GM18909 (cell line): ENCODE results near the gene ATP11A.
A peak's percentile ranks its signal among the peaks of the same experiment; 100 is the strongest.

Source experiments
- ATAC-seq: cut with Tn5 transposase; IDR thresholded peaks from one replicate; pipeline ENCODE4 v1.9.1; 2021; ENCODE audit warnings: mild to moderate bottlenecking; ENCODE audit not compliant: unreplicated experiment, poor library complexity

Gene ATP11A

DNA sequence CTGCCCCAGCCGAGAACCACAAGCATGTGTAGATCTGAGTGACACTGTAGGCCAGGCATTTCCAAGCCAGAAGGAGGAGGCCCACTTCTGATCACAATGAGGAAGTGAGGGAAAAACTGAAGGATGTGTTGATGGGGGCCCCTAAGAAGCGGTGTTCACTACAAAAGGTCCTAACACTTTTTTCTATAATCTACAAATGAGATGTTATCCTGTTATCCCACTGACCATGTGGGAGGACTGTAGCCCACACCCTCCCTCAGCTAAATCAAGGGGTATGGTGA lies 180.2 kb downstream of the ATP11A start:
- ATAC-seq = no peak

DNA sequence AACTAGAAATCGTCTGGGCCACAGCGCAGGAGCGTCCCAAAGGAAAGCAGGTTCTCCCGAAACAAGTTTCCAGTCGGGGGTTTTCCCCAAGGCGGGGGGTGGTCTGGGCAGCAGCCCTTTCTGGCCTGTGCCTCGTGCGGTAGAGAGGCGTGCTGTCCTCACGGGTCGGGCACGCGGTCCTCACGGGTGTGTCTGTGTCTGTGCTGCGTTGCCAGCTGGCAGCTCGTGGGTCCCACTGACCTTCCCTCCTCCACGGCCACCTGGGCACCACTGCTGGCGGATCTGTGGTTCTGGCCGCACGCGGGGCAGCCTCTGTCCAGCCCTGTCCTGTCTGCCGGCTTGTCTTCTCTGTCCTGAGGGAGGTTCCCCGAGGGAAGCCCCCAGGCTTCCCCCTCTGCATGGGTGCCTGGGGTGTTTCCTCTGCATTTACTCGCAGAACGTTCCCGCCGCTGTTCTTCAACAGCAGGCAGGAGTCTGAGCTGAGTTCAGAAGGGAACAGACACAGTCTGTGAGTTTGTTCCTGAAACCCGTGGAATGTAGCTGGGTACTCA lies 181.0 kb downstream of the ATP11A start:
- no peak for ATAC-seq

DNA sequence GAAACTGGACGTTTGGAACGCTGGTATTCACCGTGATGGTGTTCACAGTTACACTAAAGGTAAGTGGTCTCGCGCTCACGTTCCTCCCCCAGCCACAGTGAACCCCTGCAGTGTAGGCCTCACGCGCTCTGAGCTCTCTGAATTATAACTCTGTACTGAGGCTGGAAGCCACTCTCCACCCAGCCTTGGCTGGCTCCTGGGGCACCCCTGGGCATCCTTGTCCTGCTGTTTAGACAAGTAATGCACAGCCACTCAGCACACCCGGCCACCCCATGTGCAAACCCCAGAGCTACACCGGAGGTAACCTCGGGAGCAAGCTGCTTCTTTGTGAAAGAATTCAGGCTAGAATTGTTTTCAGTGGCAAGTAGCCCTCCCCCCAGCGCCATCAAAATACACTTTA lies 181.9 kb downstream of the ATP11A start:
- ATAC-seq = no peak

DNA sequence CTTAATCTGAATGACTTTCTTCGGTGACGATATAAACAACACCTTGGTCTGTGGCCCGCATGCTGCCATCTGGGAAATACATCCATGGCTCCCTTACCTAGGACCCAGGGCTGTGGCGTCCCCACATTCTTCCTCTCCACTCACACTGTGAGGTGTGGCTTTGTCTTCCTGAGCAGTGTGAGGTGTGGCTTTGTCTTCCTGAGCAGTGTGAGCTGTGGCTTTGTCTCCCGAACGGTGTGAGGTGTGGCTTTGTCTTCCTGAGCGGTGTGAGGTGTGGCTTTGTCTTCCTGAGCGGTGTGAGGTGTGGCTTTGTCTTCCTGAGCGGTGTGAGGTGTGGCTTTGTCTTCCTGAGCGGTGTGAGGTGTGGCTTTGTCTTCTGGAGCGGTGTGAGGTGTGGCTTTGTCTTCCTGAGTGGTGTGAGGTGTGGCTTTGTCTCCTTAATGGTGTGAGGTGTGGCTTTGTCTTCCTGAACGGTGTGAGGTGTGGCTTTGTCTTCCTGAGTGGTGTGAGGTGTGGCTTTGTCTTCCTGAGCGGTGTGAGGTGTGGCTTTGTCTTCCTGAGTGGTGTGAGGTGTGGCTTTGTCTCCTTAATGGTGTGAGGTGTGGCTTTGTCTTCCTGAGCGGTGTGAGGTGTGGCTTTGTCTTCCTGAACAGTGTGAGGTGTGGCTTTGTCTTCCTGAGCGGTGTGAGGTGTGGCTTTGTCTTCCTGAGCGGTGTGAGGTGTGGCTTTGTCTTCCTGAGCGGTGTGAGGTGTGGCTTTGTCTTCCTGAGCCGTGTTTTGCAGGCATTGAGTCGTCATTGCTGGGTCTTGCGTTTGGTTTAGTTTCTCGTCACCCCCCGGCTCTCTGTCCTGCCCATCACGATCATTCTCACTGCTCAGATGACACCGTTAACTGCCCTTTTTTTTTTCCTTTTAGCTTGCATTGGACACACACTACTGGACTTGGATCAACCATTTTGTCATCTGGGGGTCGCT lies 183.1 kb downstream of the ATP11A start:
- peak; percentile 36 for ATAC-seq

DNA sequence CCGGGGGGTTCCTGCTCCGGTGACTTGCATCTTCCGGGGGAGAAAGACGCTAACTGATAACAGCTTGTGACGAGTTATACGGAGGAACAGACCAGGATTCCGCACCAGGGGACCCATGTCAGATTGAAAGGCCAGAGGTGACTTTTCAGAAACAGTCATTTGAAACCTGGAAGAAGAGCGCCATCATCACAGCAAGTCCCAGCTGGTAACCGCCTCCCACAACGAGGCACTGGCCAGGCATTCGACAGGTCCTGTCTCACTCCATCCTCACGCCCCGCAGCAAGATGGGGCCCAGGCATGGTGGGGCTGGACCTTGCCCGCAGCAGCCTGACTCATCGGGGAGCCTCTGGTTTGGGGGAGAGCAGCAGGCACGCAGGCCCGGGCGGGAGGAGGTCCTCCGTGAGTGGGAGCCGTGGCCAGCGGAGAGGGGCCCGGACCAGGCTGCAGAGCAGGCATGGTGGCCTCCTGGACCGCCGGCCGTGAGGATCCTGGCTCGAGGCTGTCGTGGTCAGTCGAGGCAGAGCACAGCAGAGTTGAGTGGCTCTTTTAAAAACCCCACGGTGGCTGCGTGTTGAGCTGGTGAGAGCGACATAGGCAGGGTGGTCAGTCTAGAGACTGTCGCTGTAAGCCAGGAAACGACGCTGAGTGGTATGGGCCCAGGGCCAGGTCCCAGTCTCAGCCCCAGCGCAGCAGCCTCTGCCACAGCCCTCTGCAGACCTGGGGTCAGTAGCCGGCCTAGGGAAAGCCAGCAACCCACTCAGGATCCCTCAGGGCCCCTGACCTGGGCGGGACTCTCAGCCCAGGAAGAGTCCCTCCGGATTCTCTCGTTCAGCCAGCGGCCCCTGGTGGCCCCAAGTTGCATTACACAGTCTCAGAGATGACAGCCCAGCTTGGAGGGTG lies 184.3 kb downstream of the ATP11A start:
- ATAC-seq = peak; percentile 87

DNA sequence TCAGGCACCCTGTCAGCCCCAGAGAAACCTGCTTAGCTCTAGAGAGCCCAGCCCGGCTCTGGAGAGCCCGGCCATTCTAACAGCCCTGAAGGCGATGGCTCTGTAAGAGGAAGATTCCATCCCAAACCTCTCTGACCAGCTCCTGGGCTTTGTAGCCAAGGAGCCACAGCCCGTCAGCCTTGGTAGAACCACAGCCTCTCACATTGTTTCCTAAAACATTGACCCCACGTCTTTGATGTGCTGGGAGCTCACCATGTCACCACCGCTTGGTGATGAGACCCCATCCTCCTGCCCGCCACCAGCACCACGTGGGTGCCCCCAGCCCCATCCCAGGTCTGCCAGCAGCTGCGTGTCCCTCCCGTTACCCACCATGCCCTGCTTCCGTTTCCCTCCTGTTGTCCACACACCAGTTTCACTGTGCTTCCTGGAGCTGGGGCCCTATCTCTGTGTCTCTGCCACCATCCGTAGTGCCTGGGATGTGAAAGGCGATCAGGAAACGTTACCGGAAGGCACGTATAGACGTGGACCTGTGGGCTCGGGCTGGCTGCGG lies 185.0 kb downstream of the ATP11A start:
- ATAC-seq = no peak

DNA sequence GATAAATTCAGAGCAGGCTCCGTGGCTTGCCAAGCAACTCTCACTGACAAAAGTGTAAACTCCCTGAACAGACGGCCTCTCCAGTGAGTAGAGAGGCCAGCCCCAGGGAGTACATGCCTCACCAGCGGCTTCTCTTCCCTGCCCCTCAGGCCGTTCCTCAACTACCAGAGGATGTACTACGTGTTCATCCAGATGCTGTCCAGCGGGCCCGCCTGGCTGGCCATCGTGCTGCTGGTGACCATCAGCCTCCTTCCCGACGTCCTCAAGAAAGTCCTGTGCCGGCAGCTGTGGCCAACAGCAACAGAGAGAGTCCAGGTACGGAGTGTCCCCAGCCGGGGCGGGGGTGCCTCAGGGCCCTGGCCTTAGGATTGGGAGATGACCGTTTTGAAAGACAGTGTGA lies 185.8 kb downstream of the ATP11A start:
- ATAC-seq = no peak

DNA sequence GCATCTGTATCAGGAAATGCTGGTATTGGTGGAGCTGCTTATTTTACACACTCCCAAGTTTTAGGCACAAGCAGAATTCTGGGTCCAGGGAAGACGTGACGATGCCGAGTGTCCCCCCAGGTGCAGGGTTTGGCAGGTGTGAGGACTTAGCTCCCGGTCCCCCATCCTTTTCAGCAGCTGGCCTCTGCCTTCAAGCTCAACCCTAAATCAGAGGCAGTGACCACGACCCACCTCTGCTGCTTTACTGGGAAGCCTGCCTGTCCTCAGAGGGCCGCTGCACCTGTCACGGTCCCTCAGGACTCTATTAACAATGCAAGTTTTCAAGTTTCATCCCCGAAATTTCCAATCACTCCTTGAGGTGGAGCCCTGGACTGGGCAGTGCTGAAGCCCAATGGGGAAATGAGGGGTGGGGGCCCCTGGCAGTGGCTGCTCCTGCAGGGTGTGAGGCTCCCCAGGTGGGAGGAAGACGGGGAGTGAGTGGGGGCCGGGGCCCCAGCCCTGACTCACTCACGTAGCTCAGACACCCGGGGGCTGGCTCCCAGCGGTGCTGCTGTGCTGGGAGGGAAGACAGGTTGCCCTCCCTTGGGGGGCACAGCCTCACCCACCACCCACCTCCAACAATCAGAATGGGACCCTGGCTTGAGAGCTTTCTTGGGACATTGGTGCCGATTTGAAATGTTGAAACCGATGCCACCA lies 186.6 kb downstream of the ATP11A start:
- no peak for ATAC-seq

DNA sequence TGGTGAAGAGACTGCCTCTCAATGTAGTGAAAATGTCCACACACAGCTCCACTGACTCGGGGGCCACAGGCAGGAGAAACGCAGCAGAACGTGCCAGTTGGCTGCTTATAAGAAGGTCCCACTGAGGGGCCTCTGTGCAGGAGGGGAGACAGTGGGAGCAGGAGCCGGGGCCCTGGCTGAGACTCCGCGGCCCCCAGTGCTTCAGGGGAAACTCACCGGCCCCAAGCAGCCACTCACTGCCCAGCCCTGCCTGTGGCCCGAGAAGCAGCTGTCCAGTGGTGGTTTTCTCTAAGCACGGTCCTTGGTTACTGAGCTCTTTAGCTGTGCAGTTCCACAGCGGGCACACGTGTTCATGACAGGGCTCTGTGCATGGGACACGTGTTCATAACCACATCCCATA lies 187.2 kb downstream of the ATP11A start:
- no peak for ATAC-seq

DNA sequence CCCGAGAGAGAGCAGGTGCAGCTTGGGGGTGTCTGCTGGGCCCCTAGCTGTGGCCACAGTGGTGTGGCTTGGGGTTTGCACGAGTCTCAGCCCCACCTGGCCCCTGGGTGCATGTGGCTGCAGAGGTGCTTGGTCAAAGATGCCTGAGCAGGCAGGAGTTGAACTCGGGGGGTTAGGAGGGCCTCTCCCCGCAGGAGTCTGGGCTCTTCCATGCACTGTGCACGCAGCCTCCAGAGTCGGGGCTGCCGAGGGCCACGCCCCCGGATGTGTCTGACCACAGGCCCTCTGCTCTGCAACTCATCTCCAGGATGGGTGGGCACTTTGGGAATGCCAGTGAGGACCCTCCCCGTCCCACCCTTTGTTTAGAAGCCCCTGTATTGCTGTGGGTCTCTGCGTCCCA lies 187.7 kb downstream of the ATP11A start:
- no peak for ATAC-seq

DNA sequence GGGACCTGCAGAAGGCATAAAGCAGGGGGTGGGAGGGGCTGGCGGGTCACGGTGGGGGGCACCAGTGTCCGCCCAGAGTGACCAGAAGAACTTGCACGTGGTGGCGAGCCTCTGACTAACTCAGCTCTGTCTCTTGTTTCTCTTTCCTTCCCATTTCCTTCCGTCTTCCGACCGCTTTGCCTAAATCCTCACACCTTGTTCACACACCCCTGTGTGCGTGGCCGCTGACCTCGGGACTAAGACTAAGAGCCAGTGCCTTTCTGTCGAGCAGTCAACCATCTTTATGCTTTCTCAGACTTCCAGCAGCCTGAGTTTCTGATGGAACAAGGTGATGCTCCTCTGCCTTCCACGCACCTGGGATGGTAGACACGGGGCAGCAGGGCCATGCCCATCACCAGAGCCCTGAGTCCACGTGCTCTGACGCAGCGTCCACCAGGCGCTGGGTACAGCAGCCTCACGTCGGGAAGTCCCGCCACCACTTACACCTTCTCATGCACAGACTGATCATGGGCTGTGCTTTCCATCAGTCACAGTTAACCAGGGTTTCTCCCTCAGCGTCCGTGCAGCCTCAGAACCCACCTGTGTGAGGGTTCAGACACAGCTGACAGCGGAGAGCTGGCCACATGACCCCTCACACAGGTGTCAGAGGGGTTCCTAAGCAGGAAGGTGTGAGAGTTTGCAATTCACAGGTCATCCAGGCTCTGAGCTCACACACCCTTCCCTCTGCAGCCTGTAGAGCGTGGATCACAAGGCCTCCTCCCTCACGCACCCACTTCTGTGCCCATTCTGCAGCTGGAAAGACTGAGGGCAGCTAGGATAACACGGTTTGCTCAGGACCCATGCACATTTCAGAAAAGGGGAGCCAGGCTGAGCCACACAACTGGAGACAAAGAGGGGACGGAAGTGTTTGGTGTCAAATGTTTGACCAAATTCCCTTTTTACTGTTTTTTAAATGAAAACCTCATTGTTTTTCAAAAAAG lies 188.4 kb downstream of the ATP11A start:
- no peak for ATAC-seq

DNA sequence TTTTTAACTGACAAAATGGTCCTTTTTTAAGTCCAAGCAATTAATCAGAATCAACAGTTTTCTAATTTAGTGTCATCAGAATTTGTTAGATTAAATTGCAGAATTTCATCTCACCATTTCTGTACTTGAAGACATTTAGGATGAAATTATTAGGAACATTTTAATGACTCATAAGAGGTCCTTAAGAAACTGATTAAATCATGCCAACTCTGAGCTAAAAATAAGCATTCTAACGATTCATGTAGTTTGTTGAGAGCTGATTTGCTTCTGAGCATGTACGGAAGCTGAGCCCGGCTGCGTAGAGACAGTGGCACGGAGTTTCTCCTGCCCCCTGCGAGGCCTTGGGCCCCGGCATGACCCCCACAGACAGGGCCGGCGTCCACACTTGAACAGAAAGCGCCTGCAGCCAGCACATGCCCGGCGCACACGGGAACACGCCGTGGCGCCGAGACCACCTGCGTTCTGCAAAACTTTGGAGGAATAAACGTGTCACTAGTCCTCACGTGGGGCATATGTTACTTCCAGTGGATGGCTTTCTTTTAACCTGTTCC lies 189.5 kb downstream of the ATP11A start:
- ATAC-seq = no peak

DNA sequence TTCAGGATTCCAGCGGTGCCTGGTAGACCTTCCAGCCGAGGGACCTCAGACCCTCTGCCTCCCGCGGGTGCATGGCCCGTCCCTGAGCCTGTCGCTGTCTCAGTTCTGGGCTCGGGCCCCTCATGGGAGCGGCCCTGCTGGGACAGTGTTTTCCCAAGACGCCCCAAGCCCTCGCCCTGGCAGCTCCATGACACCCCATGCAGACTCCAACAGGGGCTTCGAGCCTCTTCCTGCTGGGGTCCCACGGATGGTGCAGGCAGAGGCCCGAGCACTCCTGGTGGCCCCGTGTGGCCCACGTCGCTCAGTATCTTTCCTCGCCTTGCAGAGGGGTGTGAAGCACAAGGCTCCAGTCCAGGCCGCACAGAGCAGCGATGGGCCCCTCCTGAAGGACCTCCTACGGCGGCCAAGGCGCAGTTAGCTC lies 190.4 kb downstream of the ATP11A start:
- ATAC-seq = no peak

DNA sequence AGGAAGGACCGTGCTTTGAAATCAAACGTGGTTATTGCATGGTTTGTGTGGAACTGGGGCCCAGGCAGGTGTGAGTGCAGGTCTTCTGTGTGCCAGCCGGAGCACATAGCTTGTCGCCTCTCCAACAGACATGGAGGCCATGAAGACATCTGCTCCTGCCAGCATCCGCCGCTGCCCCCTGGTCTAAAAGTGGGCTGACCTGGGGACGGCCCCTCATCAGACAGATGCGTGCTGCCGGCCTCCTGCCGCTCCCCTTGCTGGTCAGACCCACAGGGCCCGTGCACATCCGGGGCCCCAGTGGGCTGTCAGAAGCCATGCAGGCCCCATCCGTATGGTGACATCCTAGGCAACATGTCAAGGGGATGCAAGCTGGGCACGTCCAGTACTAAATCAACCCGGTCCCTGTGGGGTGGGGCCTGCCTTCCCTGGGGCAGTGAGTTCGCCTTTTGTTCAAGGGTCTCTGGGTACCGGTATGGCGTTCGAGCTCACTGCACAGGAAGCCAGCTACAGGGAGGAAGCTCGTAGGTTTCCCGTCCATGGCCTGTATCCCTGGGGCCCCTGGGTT lies 191.2 kb downstream of the ATP11A start:
- ATAC-seq = no peak

DNA sequence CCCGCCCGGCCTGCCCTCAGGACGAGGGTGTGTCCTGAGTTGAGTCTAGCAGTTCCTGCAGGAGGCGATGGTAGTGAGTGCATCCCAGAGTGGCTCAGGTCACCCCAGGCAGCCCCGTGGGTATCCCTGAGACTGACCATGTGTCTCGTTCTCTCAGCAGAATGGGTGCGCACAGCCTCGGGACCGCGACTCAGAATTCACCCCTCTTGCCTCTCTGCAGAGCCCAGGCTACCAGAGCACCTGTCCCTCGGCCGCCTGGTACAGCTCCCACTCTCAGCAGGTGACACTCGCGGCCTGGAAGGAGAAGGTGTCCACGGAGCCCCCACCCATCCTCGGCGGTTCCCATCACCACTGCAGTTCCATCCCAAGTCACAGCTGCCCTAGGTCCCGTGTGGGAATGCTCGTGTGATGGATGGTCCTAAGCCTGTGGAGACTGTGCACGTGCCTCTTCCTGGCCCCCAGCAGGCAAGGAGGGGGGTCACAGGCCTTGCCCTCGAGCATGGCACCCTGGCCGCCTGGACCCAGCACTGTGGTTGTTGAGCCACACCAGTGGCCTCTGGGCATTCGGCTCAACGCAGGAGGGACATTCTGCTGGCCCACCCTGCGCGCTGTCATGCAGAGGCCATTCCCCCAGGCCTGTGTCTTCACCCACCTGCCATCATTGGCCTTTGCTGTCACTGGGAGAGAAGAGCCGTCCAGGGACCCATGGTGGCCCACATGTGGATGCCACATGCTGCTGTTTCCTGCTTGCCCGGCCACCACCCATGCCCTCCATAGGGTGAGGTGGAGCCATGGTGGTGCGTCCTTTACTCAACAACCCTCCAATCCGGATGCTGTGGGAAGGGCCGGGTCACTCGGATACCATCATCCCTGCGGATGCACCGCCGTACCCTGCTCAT lies 192.1 kb downstream of the ATP11A start:
- ATAC-seq = no peak

DNA sequence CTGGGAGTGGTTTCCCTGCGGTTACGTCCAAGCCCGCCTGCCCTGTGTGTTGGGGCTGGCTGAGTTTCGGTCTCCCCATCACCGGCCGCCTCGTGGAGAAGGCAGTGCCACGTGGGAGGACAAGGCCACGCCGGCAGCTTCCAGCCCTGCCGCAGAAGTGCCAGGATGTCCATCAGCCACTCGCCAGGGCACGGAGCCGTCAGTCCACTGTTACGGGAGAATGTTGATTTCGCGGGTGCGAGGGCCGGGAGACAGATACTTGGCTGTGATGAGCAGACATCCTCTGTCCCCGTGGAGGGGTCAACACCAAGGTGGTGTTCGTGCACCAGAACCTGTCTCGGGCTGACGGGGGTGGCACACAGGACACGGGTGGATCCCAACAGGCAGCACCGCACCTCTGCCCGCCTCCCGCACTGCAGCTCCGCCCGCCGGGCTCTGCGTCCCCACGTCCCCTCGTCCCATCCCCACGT lies 192.8 kb downstream of the ATP11A start:
- ATAC-seq = no peak

DNA sequence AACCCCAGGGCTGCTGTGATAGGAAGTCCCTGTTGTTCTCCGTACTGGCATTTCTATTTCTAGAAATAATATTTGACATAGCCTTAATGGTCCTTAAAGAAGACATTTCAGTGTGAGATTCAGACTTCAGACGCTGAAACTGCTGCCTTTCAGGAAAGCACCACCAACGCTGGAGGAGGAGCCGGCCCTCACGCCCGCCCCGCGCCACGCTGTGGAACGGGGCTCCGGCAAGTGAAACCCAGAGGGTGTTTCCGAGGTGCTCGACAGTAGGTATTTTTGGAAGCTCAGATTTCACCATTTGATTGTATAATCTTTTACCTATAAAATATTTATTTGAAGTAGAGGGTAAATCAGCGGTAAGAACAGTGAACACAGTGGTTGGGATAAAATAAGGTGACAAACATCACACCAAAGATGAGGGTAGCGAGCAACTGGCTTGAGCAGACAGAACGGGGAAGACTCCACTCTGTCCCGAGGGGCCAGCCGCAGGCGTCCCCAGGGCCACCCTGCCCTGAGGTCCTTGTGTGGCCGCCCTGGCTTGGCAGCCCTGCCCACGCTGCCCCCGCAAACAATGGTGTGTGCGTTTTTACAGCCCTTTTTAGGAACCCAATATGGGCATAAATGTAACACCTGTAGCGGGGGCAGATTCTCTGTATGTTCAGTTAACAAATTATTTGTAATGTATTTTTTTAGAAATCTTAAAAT lies 193.6 kb downstream of the ATP11A start:
- no peak for ATAC-seq
